CD4-positive, alpha-beta T cell treated with Interferon gamma for 1 hour (primary cell): ENCODE measurements around the gene FCHSD2.

Source experiments
- DNase-seq: peaks from one replicate; pipeline ENCODE4 v3.0.0-alpha.2; 2020

Gene FCHSD2

GRCh38 chr11:72959998-72960731 lies 182.0 kb downstream of the FCHSD2 start:
- no peak for DNase-seq

DNA sequence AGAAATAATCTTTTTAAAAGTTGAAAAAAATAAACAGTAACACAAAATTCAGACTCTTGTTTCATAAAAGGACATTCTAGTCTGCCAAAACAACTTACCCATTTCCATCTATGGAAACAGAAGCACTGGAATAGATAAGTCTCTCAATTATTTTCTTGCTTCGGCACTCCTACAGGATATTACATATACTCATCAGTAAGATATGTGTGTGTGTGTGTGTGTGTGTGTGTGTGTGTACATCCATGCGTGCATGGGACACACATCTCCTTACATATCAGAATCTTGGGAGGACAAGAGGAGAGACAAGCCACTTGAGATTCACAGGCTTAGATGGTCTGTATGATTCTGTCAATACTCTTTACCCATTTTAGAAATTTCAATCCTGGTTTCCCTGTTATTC lies 183.3 kb downstream of the FCHSD2 start:
- no peak for DNase-seq

GRCh38 chr11:72955466-72955865 lies 186.7 kb downstream of the FCHSD2 start:
- no peak for DNase-seq

GRCh38 chr11:72954860-72955259 lies 187.3 kb downstream of the FCHSD2 start:
- DNase-seq: no peak

- no peak for DNase-seq
These were observed 188.5 kb downstream of the FCHSD2 start for GRCh38 chr11:72953637-72954036.

DNA sequence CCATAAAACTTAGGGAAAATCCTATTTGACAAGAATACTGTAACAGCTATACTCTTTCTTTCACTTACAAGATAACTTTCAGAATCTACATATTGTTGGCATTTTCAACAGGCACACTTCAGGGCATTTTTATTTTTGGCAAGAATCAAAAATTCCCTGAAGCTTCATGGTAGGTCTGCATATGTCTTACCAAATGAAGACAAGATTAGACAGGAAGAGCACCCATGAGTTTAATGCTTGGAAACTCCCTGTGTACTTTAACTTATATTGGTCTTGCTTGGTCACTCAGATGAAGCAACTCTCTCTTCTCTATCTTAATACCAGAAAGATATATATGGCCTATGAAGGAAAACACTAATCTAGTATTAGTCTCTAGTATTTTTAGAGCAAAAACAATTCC lies 190.2 kb downstream of the FCHSD2 start:
- DNase-seq: no peak

DNA sequence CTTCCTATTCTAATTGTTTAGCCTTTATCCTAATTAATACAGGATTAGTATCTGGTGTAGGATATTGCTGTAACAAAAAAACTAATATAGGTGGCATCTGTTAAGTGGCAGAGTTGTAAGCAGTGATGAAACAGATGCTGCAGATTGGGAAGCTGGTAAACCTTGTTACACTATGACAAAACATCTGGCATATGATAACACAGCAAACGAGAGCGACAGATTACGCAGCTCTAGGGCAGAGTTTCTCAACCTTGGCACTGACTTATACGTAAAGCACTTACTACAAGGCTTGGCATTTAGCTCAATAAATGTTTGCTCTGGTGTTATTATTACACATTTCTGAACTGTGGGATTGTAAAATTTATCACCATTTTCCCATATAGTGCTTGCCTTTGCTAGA lies 190.9 kb downstream of the FCHSD2 start:
- DNase-seq: peak; percentile 33

- DNase-seq: no peak
These were observed 191.4 kb downstream of the FCHSD2 start for GRCh38 chr11:72950685-72951084.

DNA sequence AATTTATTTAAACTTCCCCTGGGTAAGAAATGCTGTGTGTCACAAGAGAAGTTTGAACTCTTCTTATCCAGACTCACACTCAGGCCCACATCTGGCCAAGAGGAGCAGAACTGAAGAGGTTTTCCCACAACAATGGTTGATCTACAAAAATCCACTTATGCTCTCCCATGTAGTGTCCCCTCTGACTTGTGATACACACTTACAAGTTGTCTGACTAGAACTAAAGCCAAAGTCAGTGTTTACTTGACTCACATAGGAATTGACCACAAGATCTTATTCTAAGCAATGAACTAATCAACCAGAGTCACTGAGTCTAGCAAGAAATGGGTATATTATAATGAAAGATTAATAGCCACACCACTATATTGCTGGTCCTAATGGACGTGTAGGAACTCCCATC lies 194.9 kb downstream of the FCHSD2 start:
- DNase-seq: no peak

DNA sequence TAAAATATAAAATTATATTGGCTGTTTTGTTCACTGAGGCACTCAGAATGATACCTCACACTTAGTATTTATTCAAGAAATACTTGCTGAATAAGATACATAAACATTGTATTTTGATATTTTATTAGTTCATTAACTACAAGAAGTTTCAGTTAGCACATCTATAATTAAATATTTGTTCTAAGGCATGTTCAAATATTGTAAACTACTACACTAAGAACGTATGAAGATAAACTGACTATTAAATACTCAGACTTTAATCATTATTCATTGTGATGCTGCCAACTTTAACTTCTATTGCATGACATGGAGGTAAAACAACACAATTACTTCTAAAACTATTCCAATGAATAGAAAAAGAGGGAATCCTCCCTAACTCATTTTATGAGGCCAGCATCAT lies 198.5 kb downstream of the FCHSD2 start:
- no peak for DNase-seq

DNA sequence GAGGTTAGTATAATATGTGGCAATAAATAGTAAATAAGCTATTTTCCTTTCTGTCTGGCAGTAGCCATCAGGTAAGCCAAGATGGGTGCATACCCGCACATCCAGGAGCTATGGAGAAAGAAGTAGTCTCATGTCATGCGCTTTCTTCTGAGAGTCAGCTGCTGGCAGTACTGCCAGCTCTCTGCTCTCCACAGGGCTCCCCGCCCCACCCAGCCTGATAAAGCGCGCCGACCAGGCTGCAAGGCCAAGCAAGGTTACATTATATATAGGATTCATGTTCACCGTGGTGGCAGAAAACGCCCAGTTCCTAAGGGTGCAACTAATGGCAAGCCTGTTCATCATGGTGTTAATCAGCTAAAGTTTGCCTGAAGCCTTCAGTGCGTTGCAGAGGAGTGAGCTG lies 201.7 kb downstream of the FCHSD2 start:
- no peak for DNase-seq

DNA sequence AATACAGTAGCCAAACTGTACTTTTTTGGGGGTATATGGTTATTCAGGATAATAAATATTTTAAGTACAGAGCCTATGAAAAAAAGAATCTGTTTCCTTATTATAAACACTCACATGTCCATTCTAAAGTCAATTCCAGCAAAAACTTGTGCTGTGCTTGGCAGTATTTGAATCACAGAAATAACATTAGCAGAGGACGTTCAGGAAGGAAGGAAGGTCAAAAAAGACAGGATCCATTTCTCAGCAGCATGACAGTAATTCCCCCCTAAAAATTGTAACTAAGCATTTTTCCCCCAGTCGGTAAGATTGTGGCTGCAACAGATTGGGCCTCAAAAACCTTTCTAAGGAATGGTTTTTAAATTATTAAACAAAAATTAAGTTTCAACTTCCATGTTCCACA lies 203.1 kb downstream of the FCHSD2 start:
- DNase-seq: no peak

GRCh38 chr11:72937439-72937838 lies 204.7 kb downstream of the FCHSD2 start:
- DNase-seq: no peak

DNA sequence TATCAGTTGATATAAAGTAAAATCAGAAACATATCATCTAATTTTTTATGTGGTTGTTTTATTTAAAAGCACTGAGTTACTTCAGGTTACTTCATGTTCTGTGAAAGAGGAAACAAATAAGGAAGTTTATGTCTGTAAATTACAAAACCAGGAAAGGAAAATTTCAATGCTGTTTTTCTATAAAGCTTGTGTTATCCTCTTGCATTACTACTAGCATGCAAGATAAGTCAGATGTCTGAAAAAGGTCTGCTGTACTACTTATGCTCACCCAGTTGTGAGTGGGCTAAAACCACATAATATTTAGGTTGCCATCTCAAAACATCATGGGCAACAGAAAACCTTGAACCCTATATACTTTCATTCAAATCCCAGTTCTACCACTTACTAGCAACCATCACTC lies 206.4 kb downstream of the FCHSD2 start:
- no peak for DNase-seq

- no peak for DNase-seq
These were observed 210.0 kb downstream of the FCHSD2 start for GRCh38 chr11:72932132-72932570.

DNA sequence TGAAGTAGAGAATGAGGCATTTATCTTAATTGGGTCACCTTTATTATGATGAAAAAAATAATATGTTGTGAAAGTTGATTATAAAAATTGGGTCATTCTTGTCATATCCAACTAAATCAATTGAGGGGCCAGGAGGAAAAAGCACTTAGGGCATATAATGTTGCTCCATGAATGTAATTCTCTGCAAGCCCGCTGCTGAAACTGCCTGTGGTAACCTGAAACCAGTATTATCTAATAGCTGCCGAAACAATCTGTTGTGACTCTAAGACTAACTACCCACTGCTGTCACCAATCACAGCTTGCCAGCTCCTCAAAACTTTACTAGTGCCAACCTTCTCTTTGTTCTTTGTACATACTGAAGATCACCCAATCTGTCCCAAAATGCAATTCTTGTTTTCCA lies 212.1 kb downstream of the FCHSD2 start:
- DNase-seq: no peak

- no peak for DNase-seq
These were observed 212.9 kb downstream of the FCHSD2 start for GRCh38 chr11:72929256-72929655.

- DNase-seq: no peak
These were observed 214.7 kb downstream of the FCHSD2 start for GRCh38 chr11:72927380-72927779.

- no peak for DNase-seq
These were observed 216.0 kb downstream of the FCHSD2 start for GRCh38 chr11:72926076-72926475.

DNA sequence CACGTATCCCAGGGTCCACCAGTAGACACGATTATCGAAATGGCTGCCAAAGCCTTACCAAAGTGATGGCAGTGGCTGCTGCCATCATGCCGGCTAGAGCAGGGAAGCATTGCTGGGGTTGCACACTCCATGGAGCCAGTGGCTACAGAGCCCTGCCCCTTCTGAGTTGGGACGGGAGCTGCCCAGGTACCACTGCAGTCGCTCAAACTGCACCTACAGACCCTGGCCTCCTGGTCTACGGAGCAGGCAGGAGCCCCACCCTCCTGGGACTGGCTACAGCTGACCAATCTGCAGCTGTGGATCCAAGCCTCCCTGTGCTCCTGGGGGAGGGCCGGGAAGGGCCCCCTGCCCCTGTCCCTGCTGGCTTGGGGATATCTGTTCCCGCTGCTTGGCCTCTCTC lies 216.5 kb downstream of the FCHSD2 start:
- no peak for DNase-seq

DNA sequence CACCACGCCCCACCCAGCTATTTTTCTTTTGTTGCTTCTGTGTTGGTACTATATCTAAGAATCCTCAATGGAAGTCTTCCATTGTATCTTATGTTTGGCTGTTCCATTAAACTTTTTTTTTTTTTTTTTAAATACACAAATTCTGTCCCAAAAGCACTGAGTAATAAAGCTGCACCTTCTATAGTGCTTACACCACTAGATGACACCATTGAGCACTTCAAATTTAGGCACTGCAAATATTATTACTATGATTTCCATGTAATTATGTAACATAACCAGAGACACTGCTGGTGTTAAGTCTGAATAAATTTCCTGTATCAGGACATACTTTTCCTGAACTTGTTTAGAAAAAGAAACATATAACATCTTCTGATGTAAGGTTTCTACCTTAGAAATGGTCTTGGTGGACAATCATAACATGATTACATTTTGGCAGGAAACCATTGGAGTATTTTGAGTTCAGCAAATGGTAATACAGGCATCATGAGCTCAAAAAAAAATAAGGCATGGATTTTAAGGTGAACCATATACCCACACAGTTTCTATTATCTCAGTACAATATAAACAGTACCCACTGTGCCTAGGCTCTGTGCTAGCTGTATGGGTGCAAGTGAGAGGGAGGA lies 217.4 kb downstream of the FCHSD2 start:
- no peak for DNase-seq

- no peak for DNase-seq
These were observed 220.9 kb downstream of the FCHSD2 start for GRCh38 chr11:72921028-72921716.

GRCh38 chr11:72920001-72920400 lies 222.1 kb downstream of the FCHSD2 start:
- no peak for DNase-seq

- DNase-seq: no peak
These were observed 223.3 kb downstream of the FCHSD2 start for GRCh38 chr11:72918851-72919250.
